MV-4-11 (cell line): ENCODE results near the gene PHKA1.
"Not testable (repeated sequence)": the region's sequence is repeated elsewhere in the genome, so short reads cannot be mapped to it uniquely, and the experiment has no call there.

Experiments used
- DNase-seq: peaks from one replicate; lab custom pipeline; 2025; lab: John Stamatoyannopoulos, UW

The PHKA1 gene

GRCh38 chrX:72713599-72714477, at the start of gene PHKA1:
Gene PHKA1 (minus strand): TSS chrX:72714306. CDS start chrX:72713880, 426 bp downstream.
- not testable (repeated sequence) for DNase-seq

GRCh38 chrX:72760454-72760853, 46.3 kb upstream of the PHKA1 start:
- DNase-seq, result not testable (repeated sequence)

GRCh38 chrX:72748545-72748944, 34.4 kb upstream of the PHKA1 start:
- not testable (repeated sequence) for DNase-seq

GRCh38 chrX:72745546-72745945, 31.4 kb upstream of the PHKA1 start:
- not testable (repeated sequence) for DNase-seq

GRCh38 chrX:72735561-72735960, 21.5 kb upstream of the PHKA1 start:
- no peak for DNase-seq

GRCh38 chrX:72733636-72734035, 19.5 kb upstream of the PHKA1 start:
- not testable (repeated sequence) for DNase-seq

GRCh38 chrX:72727846-72728245, 13.7 kb upstream of the PHKA1 start:
- DNase-seq, result no peak

- no peak for DNase-seq
Measured at GRCh38 chrX:72716766-72717165, 2.7 kb upstream of the PHKA1 start.

- DNase-seq, result no peak
Measured at GRCh38 chrX:72715546-72715945, 1.4 kb upstream of the PHKA1 start.

- DNase-seq, result no peak
Measured at GRCh38 chrX:72714478-72714916, 391 bp upstream of the PHKA1 start.

GRCh38 chrX:72713130-72713529, 976 bp downstream of the PHKA1 start:
- DNase-seq, result no peak

GRCh38 chrX:72712094-72712755, 1.9 kb downstream of the PHKA1 start:
- DNase-seq, result peak; percentile 17

- DNase-seq, result no peak
Measured at GRCh38 chrX:72705814-72706213, 8.3 kb downstream of the PHKA1 start.

- DNase-seq, result no peak
Measured at GRCh38 chrX:72705111-72705510, 9.0 kb downstream of the PHKA1 start.

- no peak for DNase-seq
Measured at GRCh38 chrX:72694170-72694569, 19.9 kb downstream of the PHKA1 start.

- no peak for DNase-seq
Measured at GRCh38 chrX:72693477-72693876, 20.6 kb downstream of the PHKA1 start.

GRCh38 chrX:72687396-72687795, 26.7 kb downstream of the PHKA1 start:
- DNase-seq, result peak; percentile 3

GRCh38 chrX:72685810-72686456, 28.2 kb downstream of the PHKA1 start:
- no peak for DNase-seq

GRCh38 chrX:72685018-72685417, 29.1 kb downstream of the PHKA1 start:
- DNase-seq, result no peak

- DNase-seq, result no peak
Measured at GRCh38 chrX:72683631-72684030, 30.5 kb downstream of the PHKA1 start.

GRCh38 chrX:72676465-72676864, 37.6 kb downstream of the PHKA1 start:
- DNase-seq, result no peak

- DNase-seq, result not testable (repeated sequence)
Measured at GRCh38 chrX:72673951-72674350, 40.2 kb downstream of the PHKA1 start.

- DNase-seq, result not testable (repeated sequence)
Measured at GRCh38 chrX:72669508-72669907, 44.6 kb downstream of the PHKA1 start.
